Fibroblast of lung (primary cell): ENCODE data around the gene PLD5.

Source experiments
- EZH2 ChIP-seq: IDR thresholded peaks from 2 replicates; pipeline ENCODE4 v1.5.1; 2012; ENCODE audit warnings: low read length, control low read depth, mild to moderate bottlenecking; ENCODE audit errors: missing control alignments
- TF ChIP-seq, protein P1 (sequence below), 2 donors: IDR thresholded peaks in 1 of 2; conservative IDR thresholded peaks in 1 of 2; 1 replicate in 1 of 2; 2 replicates in 1 of 2; pipeline ENCODE4 v1.5.1; 2011 to 2012; ENCODE audit warnings: low read length in 2 of 2, control low read depth in 1 of 2, inconsistent platforms in 1 of 2, low read depth in 1 of 2, mild to moderate bottlenecking in 1 of 2

DNA sequence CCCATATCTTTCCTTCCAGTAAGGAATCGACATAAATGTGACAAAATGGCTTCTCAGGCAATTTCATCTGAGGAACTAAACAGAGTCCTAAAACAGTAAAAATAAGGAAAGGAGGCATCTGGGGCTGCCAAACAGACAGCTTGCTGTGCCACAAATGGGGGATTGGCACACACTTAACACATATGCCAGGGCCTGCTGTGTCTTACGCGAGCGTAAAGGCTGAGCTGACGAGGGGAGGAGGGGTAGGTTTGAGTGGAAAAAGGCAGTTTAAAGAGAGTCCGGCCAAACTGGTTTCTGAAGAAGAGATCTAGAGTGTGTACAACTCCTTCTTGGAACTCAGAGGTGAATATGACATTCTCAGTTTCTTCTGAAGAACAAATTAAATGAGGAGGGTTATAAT lies 281.5 kb downstream of the PLD5 start:
- TF ChIP-seq, protein P1, sequence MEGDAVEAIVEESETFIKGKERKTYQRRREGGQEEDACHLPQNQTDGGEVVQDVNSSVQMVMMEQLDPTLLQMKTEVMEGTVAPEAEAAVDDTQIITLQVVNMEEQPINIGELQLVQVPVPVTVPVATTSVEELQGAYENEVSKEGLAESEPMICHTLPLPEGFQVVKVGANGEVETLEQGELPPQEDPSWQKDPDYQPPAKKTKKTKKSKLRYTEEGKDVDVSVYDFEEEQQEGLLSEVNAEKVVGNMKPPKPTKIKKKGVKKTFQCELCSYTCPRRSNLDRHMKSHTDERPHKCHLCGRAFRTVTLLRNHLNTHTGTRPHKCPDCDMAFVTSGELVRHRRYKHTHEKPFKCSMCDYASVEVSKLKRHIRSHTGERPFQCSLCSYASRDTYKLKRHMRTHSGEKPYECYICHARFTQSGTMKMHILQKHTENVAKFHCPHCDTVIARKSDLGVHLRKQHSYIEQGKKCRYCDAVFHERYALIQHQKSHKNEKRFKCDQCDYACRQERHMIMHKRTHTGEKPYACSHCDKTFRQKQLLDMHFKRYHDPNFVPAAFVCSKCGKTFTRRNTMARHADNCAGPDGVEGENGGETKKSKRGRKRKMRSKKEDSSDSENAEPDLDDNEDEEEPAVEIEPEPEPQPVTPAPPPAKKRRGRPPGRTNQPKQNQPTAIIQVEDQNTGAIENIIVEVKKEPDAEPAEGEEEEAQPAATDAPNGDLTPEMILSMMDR (conservative IDR thresholded peaks at IDR 0.05 in 1 of 2, IDR thresholded peaks at IDR 0.05 in 1 of 2; ENCODE audit: low read depth in 1 of 2, low read length in 2 of 2) = no peak
- TF ChIP-seq EZH2 = no peak
